A673 (cell line): ENCODE measurements around the gene GLYATL1B.
"Not testable (repeated sequence)": the region's sequence is repeated elsewhere in the genome, so short reads cannot be mapped to it uniquely, and the experiment has no call there.

Experiments used
- EZH2 ChIP-seq: fragments of 200-600 bp; sonication (generic); IDR thresholded peaks from 2 replicates; pipeline ENCODE4 v1.6.1; 2017; ENCODE audit warnings: borderline replicate concordance, low read depth, mild to moderate bottlenecking, mixed read lengths, antibody characterized with exemption, low read length; ENCODE audit not compliant: poor library complexity, severe bottlenecking
- TF ChIP-seq, protein P1 (sequence below): fragments of 300-800, 200-600 bp; sonication (generic); conservative IDR thresholded peaks from 2 replicates; pipeline ENCODE4 v1.5.1; 2017; ENCODE audit warnings: low read depth, mild to moderate bottlenecking, antibody characterized with exemption, low read length, moderate library complexity, mixed read lengths

GRCh38 chr11:59097938-59098337 lies 11.8 kb downstream of the GLYATL1B start:
- TF ChIP-seq, protein P1, sequence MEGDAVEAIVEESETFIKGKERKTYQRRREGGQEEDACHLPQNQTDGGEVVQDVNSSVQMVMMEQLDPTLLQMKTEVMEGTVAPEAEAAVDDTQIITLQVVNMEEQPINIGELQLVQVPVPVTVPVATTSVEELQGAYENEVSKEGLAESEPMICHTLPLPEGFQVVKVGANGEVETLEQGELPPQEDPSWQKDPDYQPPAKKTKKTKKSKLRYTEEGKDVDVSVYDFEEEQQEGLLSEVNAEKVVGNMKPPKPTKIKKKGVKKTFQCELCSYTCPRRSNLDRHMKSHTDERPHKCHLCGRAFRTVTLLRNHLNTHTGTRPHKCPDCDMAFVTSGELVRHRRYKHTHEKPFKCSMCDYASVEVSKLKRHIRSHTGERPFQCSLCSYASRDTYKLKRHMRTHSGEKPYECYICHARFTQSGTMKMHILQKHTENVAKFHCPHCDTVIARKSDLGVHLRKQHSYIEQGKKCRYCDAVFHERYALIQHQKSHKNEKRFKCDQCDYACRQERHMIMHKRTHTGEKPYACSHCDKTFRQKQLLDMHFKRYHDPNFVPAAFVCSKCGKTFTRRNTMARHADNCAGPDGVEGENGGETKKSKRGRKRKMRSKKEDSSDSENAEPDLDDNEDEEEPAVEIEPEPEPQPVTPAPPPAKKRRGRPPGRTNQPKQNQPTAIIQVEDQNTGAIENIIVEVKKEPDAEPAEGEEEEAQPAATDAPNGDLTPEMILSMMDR: not testable (repeated sequence)
- TF ChIP-seq EZH2: not testable (repeated sequence)
